Fibroblast of skin of back (primary cell): ENCODE data around the gene ZNF782.
"Not testable (repeated sequence)": the region's sequence is repeated elsewhere in the genome, so short reads cannot be mapped to it uniquely, and the experiment has no call there.

Experiments
- DNase-seq: peaks from one replicate; pipeline ENCODE4 v3.0.0-alpha.2; 2013

ZNF782 gene

DNA sequence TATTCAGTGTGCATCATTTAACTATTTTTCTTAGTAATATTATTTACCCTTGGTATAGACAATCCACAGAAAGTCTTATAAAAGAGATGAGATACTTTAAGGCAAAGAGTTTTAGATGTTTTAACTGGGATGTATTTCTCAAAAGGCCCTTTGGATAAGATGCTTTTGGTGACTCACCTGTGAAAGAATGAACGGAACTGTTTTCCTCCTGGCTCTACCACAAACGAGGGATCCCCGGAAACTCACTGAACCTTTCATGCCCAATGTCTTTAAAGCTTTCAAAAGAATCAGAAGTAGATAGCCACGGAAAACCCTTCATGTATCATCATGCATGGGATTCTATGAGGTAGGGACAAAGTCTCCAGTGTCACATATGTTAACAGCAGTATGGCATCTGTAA lies 1.6 kb downstream of the ZNF782 start:
- DNase-seq: peak; percentile 8

DNA sequence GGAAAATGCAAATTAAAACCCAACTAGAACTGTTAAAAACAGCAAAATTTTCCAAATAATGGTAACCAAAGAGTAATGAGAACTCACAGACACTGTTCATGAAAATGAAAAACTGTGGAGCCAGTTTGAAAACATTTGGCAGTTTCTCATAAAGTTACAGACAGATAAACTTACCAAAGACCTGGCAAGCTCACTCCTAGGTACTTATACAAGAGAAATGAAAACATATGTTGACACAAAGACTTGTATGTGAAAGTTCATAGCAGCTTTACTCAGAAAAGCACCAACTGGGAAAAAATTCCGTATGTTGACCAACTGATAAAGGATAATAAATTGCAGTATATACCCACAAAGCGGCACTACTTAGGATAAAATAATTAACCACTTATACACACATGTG lies 10.3 kb downstream of the ZNF782 start:
- DNase-seq: no peak

DNA sequence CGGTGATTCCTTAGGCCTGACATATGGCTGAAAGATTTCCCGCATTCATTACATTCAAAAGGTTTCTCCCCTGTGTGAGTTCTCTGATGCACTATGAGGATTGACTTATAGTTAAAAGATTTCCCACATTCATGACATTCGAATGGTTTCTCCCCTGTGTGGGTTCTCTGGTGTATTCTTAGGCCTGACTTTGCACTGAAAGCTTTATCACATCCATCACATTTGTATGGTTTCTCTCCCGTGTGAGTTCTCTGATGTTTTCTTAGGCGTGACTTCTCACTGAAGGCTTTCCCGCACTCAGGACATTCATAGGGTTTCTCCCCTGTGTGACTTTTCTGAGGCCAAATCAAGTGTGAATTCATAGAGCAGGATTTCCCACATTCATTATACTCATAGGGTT lies 35.8 kb downstream of the ZNF782 start:
- no peak for DNase-seq

DNA sequence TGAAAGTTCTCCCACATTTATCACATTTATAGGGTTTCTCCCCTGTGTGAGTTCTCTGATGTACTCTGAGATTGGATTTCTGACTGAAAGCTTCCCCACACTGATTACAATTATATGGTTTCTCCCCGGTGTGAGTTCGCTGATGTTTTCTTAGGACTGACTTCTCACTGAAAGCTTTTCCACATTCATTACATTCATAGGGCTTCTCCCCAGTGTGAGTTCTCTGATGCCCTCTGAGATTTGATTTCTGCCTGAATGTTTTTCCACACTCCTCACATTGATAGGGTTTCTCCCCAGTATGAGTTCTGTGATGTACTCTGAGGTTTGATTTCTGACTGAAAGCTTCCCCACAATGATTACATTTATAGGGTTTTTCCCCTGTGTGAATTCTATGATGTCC lies 36.3 kb downstream of the ZNF782 start:
- no peak for DNase-seq

DNA sequence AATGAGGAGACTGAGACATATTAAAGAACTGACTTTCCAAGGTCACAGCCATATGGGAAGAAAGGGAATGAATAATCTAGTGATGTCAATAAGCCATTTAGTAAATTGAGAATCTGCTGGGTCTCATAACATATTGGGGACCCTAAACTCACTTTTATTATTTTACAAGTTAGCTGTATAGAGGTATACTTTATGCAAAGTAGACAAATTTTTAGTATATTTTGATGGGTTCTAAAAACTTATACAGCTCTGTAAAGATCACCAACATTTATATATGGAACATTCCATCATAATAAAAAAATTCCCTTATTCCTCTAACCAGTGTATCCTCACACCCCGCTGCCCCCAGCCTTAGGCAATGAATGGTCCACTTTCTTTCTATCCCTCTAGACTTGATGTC lies 40.7 kb downstream of the ZNF782 start:
- DNase-seq: no peak

DNA sequence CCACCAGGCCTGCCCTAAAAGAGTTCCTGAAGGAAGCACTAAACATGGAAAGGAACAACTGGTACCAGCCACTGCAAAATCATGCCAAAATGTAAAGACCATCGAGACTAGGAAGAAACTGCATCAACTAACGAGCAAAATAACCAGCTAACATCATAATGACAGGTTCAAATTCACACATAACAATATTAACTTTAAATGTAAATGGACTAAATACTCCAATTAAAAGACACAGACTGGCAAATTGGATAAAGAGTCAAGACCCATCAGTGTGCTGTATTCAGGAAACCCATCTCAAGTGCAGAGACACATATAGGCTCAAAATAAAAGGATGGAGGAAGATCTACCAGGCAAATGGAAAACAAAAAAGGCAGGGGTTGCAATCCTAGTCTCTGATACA lies 55.4 kb downstream of the ZNF782 start:
- DNase-seq: not testable (repeated sequence)

DNA sequence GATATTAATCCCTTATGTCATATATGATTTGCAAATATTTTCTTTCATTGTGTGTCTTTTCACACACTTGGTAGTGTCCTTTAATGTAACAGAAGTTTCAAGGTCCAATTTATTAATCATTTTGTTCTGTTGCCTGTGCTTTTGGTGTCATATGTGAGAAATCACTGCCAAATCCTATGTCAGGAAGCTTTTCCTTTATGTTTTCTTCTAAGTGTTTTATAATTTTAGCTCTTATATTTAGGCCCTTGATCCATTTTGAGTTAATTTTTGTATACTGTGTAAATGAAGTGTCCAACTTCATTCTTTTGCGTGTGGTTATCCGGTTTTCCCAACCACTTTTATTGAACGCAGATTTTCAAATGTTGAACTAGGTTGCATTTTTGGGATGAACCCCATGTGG lies 70.3 kb downstream of the ZNF782 start:
- DNase-seq: no peak

DNA sequence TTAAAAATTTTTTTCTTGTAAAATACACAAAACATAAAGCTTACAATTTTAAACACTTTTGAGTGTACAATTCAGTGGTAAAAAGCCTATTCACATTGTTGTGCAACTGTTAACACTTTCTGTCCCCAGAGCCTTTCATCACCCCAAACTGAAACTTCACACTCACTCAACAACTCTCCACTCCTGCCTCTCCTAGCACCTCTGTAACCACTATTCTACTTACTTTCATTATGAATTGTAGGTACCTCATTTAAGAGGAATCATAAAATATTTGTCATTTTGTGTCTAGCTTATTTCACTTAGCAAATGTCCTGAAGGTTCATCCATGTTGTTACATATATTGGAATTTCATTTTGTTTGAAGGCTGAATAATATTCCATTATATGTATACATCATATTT lies 72.1 kb downstream of the ZNF782 start:
- no peak for DNase-seq

DNA sequence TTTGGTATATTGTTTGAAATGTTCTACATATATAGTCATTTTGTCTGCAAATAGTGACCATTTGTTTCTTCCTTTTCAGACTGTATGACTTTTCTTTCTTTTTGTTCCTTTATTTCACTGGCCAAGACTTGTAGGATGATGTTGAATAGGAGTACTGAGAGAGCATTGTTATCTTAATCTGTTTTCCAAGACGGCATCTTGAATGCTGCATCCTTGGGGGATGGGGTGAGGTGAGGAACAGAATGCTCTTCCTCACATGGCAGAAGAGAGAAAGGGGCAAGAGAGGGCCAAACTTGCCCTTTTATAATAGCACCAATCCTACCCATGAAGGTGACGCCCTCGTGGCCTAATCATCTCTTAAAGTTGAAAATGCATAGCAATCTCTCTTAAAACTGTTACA lies 72.8 kb downstream of the ZNF782 start:
- no peak for DNase-seq

DNA sequence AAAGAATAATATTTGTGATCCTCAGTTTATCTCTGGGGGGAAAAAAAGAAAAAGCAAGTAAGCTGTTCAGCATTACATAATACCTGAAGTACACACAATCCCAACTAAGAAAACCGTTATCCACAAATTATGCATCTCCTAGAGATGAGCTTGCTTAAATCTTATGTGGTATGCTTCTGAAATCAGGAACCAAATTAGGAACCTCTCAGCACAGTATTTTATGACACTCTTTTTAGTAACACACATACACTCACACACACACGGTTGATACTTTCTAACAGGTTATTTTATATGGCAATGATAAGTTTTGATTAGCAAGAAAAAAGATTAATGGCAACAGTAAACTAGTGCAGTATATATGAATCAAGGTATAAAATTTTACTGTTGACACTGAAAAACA lies 75.2 kb downstream of the ZNF782 start:
- no peak for DNase-seq

DNA sequence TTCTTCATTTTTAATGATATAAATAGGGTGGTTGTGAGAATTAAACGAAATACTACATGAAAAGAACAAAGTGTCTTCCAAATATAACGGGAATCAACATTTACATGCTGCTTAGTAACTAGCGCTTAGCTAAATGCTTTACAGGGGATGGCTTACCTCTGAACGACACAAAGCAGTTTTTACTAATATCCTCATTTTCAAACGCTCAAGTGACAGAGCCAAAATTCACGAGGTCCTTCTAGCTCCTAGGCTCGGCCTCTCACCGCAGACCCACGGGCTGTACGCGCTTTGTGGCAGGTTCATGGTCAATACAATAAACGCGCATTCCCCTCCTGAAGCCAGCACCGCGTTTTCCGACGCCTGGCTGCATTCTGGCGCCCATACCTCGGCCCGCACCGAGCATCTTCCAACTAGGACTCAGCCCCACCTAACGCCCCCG lies 76.9 kb downstream of the ZNF782 start:
- no peak for DNase-seq

DNA sequence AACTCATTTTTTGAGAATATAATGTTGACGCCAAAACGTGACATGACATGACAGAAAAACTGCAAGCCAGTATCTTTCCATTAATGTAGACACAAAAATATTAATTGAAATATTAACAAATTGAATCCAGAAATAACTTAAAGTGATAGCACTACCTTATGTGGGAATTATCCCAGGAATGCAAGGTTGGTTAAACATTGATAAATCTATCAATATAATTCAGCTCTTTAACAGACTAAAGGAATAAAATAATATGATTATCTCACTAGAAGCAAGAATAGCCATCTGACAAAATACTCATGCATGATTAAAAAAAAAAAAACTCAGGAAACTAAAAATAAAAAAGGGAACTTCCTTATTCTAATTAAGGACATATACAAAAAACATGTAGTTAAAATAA lies 83.2 kb downstream of the ZNF782 start:
- no peak for DNase-seq

DNA sequence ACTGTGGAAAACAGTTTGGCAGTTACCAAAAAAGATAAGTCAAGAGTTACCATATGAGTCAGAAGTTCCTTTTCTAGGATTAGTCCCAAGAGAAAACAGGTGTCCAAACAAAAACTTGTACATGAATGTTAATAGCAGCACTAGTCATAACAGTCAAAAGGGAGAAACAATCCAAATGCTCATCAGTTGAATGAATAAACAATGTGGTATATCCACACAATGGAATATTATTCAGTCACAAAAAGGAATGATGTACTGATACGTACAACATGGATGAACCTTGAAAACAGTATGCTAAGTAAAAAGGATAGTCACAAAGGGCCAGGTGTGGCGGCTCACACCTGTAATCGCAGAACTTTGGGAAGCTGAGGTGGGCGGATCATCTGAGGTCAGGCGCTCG lies 84.3 kb downstream of the ZNF782 start:
- DNase-seq: no peak
